ENCODE results near the gene ST8SIA4. TPM values are rescaled to one million over a fixed set of nuclear protein-coding genes. Genes with fewer than 3 reads are reported as not detected.
A peak's percentile ranks its signal among the peaks of the same experiment; 100 is the strongest.

Gene ST8SIA4
- polyA plus RNA-seq, 3 donors, result 12.4 to 36.4 (median 30.7) TPM

DNA sequence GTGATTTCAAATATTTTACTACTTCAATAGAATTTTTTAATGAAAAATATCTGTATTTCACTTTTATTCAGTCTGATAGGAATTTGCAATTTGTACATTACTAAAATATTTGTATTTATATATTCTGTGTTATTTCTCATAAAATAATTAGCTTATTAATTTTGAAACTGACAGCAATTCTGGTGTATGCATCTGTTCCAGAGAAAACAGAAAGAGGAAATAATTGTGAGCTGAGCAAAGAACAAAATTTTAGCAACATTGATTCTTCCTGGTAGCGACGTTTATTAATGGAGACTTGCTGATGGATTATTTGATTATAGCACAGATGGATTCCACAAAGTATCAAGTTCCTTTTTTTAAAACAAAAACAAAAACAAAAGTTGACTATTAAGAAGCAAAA, 61.0 kb downstream of the ST8SIA4 start:
- Histone ChIP-seq H3K27ac (ENCODE audit: low read depth in 1 of 2, low read length in 2 of 2) (peak overlapping the region in 1 of 2 donors; percentile 83), H3K9me3 (replicated peaks in 1 of 2; ENCODE audit: control insufficient read depth in 1 of 2, insufficient read depth in 1 of 2, low read length in 2 of 2) (no peaks in the 10 kb centered on the region), H3K4me1 (ENCODE audit: control insufficient read depth in 1 of 2, insufficient read depth in 2 of 2, low read length in 2 of 2) (peaks cover 27 to 67% of the 10 kb centered on the region in 2 donors), H3K9ac (ENCODE audit: insufficient read depth, low read length, poor library complexity, severe bottlenecking) (no peak overlapping the region), H2AFZ (ENCODE audit: insufficient read depth, low read depth, low read length, poor library complexity, severe bottlenecking) (no peak overlapping the region), H3K27me3 (ENCODE audit: control insufficient read depth in 2 of 2, insufficient read depth in 2 of 2, low read length in 2 of 2) (no peaks in the 10 kb centered on the region), H3K79me2 (ENCODE audit: insufficient read depth, low read length) (peaks cover 47% of the 10 kb centered on the region), H3K36me3 (replicated peaks in 1 of 2; ENCODE audit: control insufficient read depth in 1 of 2, insufficient read depth in 2 of 2, low read length in 2 of 2) (peaks cover 4 to 28% of the 10 kb centered on the region in 2 donors), H3K4me2 (replicated peaks; ENCODE audit: extremely low read depth, low read length, poor library complexity, severe bottlenecking) (peak overlapping the region; percentile 19), H3K4me3 (replicated peaks in 1 of 3; ENCODE audit: low read depth in 2 of 3, low read length in 3 of 3) (peak overlapping the region in 1 of 3 experiments; percentile 20), H4K20me1 (ENCODE audit: insufficient read depth, low read length) (no peaks in the 10 kb centered on the region)
- Mint-ChIP-seq H3K9me3 (no peaks in the 10 kb centered on the region), H3K36me3 (peaks cover 29 to 36% of the 10 kb centered on the region in 2 donors), H3K4me3 (no peak overlapping the region), H3K27me3 (ENCODE audit: low read depth in 3 of 3) (no peaks in the 10 kb centered on the region), H3K4me1 (peaks cover 44% of the 10 kb centered on the region), H3K27ac (peak overlapping the region in 5 of 7 donors; percentile 35 to 82 (median 73))
- TF ChIP-seq, protein P1, sequence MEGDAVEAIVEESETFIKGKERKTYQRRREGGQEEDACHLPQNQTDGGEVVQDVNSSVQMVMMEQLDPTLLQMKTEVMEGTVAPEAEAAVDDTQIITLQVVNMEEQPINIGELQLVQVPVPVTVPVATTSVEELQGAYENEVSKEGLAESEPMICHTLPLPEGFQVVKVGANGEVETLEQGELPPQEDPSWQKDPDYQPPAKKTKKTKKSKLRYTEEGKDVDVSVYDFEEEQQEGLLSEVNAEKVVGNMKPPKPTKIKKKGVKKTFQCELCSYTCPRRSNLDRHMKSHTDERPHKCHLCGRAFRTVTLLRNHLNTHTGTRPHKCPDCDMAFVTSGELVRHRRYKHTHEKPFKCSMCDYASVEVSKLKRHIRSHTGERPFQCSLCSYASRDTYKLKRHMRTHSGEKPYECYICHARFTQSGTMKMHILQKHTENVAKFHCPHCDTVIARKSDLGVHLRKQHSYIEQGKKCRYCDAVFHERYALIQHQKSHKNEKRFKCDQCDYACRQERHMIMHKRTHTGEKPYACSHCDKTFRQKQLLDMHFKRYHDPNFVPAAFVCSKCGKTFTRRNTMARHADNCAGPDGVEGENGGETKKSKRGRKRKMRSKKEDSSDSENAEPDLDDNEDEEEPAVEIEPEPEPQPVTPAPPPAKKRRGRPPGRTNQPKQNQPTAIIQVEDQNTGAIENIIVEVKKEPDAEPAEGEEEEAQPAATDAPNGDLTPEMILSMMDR (IDR thresholded peaks at IDR 0.05), result no peak
- no CpG with 5 or more reads among the region's 2 CpGs for WGBS (ENCODE audit: insufficient coverage)
- no peak for DNase-seq
- intact Hi-C loops (cut with micrococcal nuclease), result loop anchor here in 1 of 2 donors (10.0 kb wide), 1 partner anchor 63 kb away; the partner anchor contains the start of gene ST8SIA4

DNA sequence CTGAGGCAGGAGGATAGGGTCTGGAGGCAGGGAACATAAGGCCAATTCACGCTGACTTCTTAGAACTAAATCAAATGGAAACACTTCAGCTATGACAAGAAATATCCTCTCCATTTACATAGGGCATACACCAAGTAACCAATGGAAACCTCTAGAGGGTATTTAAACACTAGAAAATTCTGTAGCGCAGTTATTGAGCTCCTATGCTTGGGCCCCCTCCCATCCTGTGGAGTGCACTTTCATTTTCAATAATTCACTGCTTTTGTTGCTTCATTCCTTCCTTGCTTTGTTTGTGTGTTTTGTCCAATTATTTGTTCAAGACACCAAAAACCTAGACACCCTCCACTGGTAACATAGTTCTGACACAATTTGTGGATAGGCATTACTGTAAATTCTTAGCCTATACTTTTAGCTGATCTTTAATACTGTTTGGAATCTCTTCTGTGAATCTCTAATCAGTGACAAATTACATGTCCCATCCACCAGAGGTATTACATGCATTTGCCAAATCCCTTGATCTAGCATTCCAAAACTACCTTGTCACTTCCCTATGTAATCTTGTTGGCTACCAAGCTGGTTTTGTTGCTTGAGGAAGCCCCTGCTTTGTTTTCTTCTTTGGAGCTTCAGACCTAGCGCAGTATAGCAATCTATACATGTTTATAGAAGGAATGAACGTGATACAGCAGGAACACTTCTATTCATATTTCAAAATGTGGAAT, 61.6 kb downstream of the ST8SIA4 start:
- no CpG with 5 or more reads among the region's 4 CpGs for WGBS (ENCODE audit: insufficient coverage)
- Mint-ChIP-seq H3K27ac (peak overlapping the region; percentile 91 to 97 (median 95)), H3K4me3 (no peak overlapping the region), H3K9me3 (no peaks in the 10 kb centered on the region), H3K36me3 (peaks cover 32 to 39% of the 10 kb centered on the region in 2 donors), H3K27me3 (ENCODE audit: low read depth in 3 of 3) (no peaks in the 10 kb centered on the region), H3K4me1 (peaks cover 40% of the 10 kb centered on the region)
- Histone ChIP-seq H3K27ac (ENCODE audit: low read depth in 1 of 2, low read length in 2 of 2) (peak overlapping the region in 1 of 2 donors; percentile 83), H3K9ac (ENCODE audit: insufficient read depth, low read length, poor library complexity, severe bottlenecking) (no peak overlapping the region), H2AFZ (ENCODE audit: insufficient read depth, low read depth, low read length, poor library complexity, severe bottlenecking) (no peak overlapping the region), H3K4me2 (replicated peaks; ENCODE audit: extremely low read depth, low read length, poor library complexity, severe bottlenecking) (peak overlapping the region; percentile 9), H3K4me1 (ENCODE audit: control insufficient read depth in 1 of 2, insufficient read depth in 2 of 2, low read length in 2 of 2) (peaks cover 24 to 61% of the 10 kb centered on the region in 2 donors), H3K36me3 (replicated peaks in 1 of 2; ENCODE audit: control insufficient read depth in 1 of 2, insufficient read depth in 2 of 2, low read length in 2 of 2) (peaks cover 4 to 28% of the 10 kb centered on the region in 2 donors), H3K9me3 (replicated peaks in 1 of 2; ENCODE audit: control insufficient read depth in 1 of 2, insufficient read depth in 1 of 2, low read length in 2 of 2) (no peaks in the 10 kb centered on the region), H3K27me3 (ENCODE audit: control insufficient read depth in 2 of 2, insufficient read depth in 2 of 2, low read length in 2 of 2) (no peaks in the 10 kb centered on the region), H3K79me2 (ENCODE audit: insufficient read depth, low read length) (peaks cover 49% of the 10 kb centered on the region), H3K4me3 (replicated peaks in 1 of 3; ENCODE audit: low read depth in 2 of 3, low read length in 3 of 3) (peak overlapping the region in 1 of 3 experiments; percentile 20), H4K20me1 (ENCODE audit: insufficient read depth, low read length) (no peaks in the 10 kb centered on the region)
- TF ChIP-seq, protein P1 (IDR thresholded peaks at IDR 0.05), result no peak
- DNase-seq, result peak in 2 of 3 donors; percentile 23 to 26
- intact Hi-C loops (cut with micrococcal nuclease), result loop anchor here in 1 of 2 donors (10.0 kb wide), 1 partner anchor 63 kb away; the partner anchor contains the start of gene ST8SIA4
